Measurements from ENCODE around the gene WNK4. TPM values are rescaled to one million over a fixed set of nuclear protein-coding genes. Genes with fewer than 3 reads are reported as not detected.

The WNK4 gene
- total RNA-seq, 4 donors from 2014 or later, result 0.13 to 0.45 TPM; not detected in 2

GRCh38 chr17:42744283-42744805 is 36.1 kb upstream of the WNK4 start:
- 0 to 1% methylated on average over 20 to 24 of the region's 32 CpGs for WGBS, 2 donors
- H3K4me3 ChIP-seq (replicated peaks in 1 of 3), result peak overlapping the region; percentile 33 to 69 (median 58)
- H3K4me1 ChIP-seq, result peaks cover 10 to 29% of the 10 kb centered on the region in 2 donors
- H3K27me3 ChIP-seq, result no peaks in the 10 kb centered on the region
- H3K27ac ChIP-seq, result peak overlapping the region; percentile 82 to 93 (median 92)
- H3K9me3 ChIP-seq, result no peaks in the 10 kb centered on the region
- H3K36me3 ChIP-seq, result no peaks in the 10 kb centered on the region
- intact Hi-C loops (cut with DNase I), result no loop called here
- peak; percentile 84 to 86 for DNase-seq
- TF ChIP-seq CTCF (IDR thresholded peaks at IDR 0.05) (peak in 1 of 6 experiments; percentile 1), POLR2A (IDR thresholded peaks at IDR 0.05) (no peak)

- intact Hi-C loops (cut with DNase I), result no loop called here
- Histone ChIP-seq H3K4me1 (peaks cover 10 to 29% of the 10 kb centered on the region in 2 donors), H3K36me3 (no peaks in the 10 kb centered on the region), H3K9me3 (no peaks in the 10 kb centered on the region), H3K4me3 (replicated peaks in 1 of 3) (peak within 1 kb of the TSS; percentile 33 to 69 (median 58)), H3K27ac (peak within 1 kb of the TSS; percentile 82 to 93 (median 92)), H3K27me3 (no peaks in the 10 kb centered on the region)
- peak; percentile 86 to 89 for DNase-seq
- 14 to 31% methylated on average over 10 to 23 of the region's 50 CpGs for WGBS, 2 donors
- peak; percentile 44 to 85 for TF ChIP-seq POLR2A (IDR thresholded peaks at IDR 0.05)
- TF ChIP-seq CTCF (IDR thresholded peaks at IDR 0.05), result peak in 1 of 6 experiments; percentile 32
Observed at GRCh38 chr17:42744806-42745617, 35.4 kb upstream of the WNK4 start, which contains the start of gene EZH1. TSS of gene EZH1 (minus strand) at chr17:42745040. CDS start at chr17:42728941, 16,099 bp downstream.

- DNase-seq, result no peak
- TF ChIP-seq POLR2A (IDR thresholded peaks at IDR 0.05) (no peak), CTCF (IDR thresholded peaks at IDR 0.05) (no peak)
- WGBS, 2 donors, result 39 to 41% methylated on average over 7 of the region's 7 CpGs
- no peaks in the 10 kb centered on the region for H3K27me3 ChIP-seq
- H3K4me3 ChIP-seq (replicated peaks in 1 of 3), result no peak overlapping the region
- intact Hi-C loops (cut with DNase I), result no loop called here
- H3K4me1 ChIP-seq, result peaks cover 8 to 30% of the 10 kb centered on the region in 2 donors
- H3K27ac ChIP-seq, result peak overlapping the region; percentile 39 to 54 (median 40)
- no peaks in the 10 kb centered on the region for H3K36me3 ChIP-seq
- no peaks in the 10 kb centered on the region for H3K9me3 ChIP-seq
Observed at GRCh38 chr17:42748202-42748907, 32.1 kb upstream of the WNK4 start.

- intact Hi-C loops (cut with DNase I), result no loop called here
- DNase-seq, result no peak
- no peaks in the 10 kb centered on the region for H3K9me3 ChIP-seq
- H3K27ac ChIP-seq, result peak overlapping the region; percentile 39 to 51 (median 44)
- TF ChIP-seq CTCF (IDR thresholded peaks at IDR 0.05), result no peak
- TF ChIP-seq POLR2A (IDR thresholded peaks at IDR 0.05), result no peak
- no peak overlapping the region for H3K4me3 ChIP-seq (replicated peaks in 1 of 3)
- WGBS, 2 donors, result 64 to 70% methylated on average over 11 of the region's 11 CpGs
- no peaks in the 10 kb centered on the region for H3K36me3 ChIP-seq
- peaks cover 1 to 22% of the 10 kb centered on the region in 2 donors for H3K4me1 ChIP-seq
- no peaks in the 10 kb centered on the region for H3K27me3 ChIP-seq
Observed at GRCh38 chr17:42748908-42749798, 31.3 kb upstream of the WNK4 start.

Data from thyroid gland (tissue), 4 donors.